ENCODE measurements around the gene DNAJC16. TPM values are rescaled to one million over a fixed set of nuclear protein-coding genes. Genes with fewer than 3 reads are reported as not detected.

DNAJC16 gene
- total RNA-seq, 1 experiment from 2014 or later: 20.7 TPM

- H3K79me1 ChIP-seq (ENCODE audit: insufficient read depth, low read depth, low read length, poor library complexity, severe bottlenecking): no peaks in the 10 kb centered on the region
Measured at GRCh38 chr1:15493869-15494390, 32.7 kb upstream of the DNAJC16 start.

More at GRCh38 chr1:15493869-15494390, 32.7 kb upstream of the DNAJC16 start:
- Histone ChIP-seq H3K27me3 (ENCODE audit: insufficient read depth, low read length) (no peaks in the 10 kb centered on the region), H3K4me2 (ENCODE audit: insufficient read depth, insufficient read length, low read length) (no peak overlapping the region), H2AFZ (ENCODE audit: low read length) (no peak overlapping the region), H3K4me1 (ENCODE audit: insufficient read depth, low read length) (no peaks in the 10 kb centered on the region; the same call in 1 of the 2 replicates), H2BK20ac (ENCODE audit: low read depth, low read length, poor library complexity, severe bottlenecking) (no peak overlapping the region), H4K5ac (ENCODE audit: insufficient read length, low read depth, low read length) (no peak overlapping the region), H3K23ac (ENCODE audit: insufficient read length, low read depth, low read length) (no peak overlapping the region), H2BK15ac (ENCODE audit: low read depth, low read length) (no peak overlapping the region), H3K18ac (ENCODE audit: insufficient read length, low read depth, low read length) (no peak overlapping the region), H2BK120ac (ENCODE audit: low read depth, low read length, poor library complexity, severe bottlenecking) (no peak overlapping the region), H3K9me3 (ENCODE audit: control insufficient read depth, low read depth, low read length) (no peaks in the 10 kb centered on the region), H2AK5ac (ENCODE audit: insufficient read length, low read length) (no peak overlapping the region), H3K23me2 (ENCODE audit: insufficient read length, low read depth, low read length, poor library complexity, severe bottlenecking) (no peaks in the 10 kb centered on the region), H3K14ac (ENCODE audit: insufficient read depth, low read length) (no peak overlapping the region), H3K4ac (ENCODE audit: low read depth, low read length) (no peak overlapping the region), H3K27ac (ENCODE audit: insufficient read length, low read depth, low read length) (no peak overlapping the region), H2BK12ac (ENCODE audit: insufficient read length, low read depth, low read length) (no peak overlapping the region), H3K79me2 (ENCODE audit: insufficient read depth, low read length) (no peaks in the 10 kb centered on the region), H3K9ac (ENCODE audit: extremely low read depth, insufficient read length, low read length) (no peak overlapping the region), H2BK5ac (ENCODE audit: insufficient read length, low read length) (no peak overlapping the region), H3K56ac (ENCODE audit: insufficient read length, low read depth, low read length) (no peak overlapping the region), H4K8ac (replicated peaks; ENCODE audit: insufficient read length, low read depth, low read length) (no peak overlapping the region), H4K20me1 (ENCODE audit: control insufficient read depth, insufficient read depth, insufficient read length) (no peaks in the 10 kb centered on the region), H3T11ph (ENCODE audit: low read length) (no peak overlapping the region), H4K91ac (ENCODE audit: insufficient read length, low read depth, low read length) (no peak overlapping the region)
- Mint-ChIP-seq H3K36me3 (ENCODE audit: insufficient read depth in 1 of 3, low read depth in 3 of 3) (peaks cover 14 to 34% (median 31%) of the 10 kb centered on the region in 3 experiments), H3K9me3 (peaks cover 3% of the 10 kb centered on the region in 2 experiments; a peak in 3 of 5 replicates), H3K27ac (peak overlapping the region in 1 of 3 experiments; percentile 63; a peak in 2 of 7 replicates), H3K4me1 (peaks cover 12% of the 10 kb centered on the region in 2 experiments), H3K27me3 (ENCODE audit: low read depth) (no peaks in the 10 kb centered on the region), H3K4me3 (no peak overlapping the region)
- TF ChIP-seq, protein P1, sequence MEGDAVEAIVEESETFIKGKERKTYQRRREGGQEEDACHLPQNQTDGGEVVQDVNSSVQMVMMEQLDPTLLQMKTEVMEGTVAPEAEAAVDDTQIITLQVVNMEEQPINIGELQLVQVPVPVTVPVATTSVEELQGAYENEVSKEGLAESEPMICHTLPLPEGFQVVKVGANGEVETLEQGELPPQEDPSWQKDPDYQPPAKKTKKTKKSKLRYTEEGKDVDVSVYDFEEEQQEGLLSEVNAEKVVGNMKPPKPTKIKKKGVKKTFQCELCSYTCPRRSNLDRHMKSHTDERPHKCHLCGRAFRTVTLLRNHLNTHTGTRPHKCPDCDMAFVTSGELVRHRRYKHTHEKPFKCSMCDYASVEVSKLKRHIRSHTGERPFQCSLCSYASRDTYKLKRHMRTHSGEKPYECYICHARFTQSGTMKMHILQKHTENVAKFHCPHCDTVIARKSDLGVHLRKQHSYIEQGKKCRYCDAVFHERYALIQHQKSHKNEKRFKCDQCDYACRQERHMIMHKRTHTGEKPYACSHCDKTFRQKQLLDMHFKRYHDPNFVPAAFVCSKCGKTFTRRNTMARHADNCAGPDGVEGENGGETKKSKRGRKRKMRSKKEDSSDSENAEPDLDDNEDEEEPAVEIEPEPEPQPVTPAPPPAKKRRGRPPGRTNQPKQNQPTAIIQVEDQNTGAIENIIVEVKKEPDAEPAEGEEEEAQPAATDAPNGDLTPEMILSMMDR (conservative IDR thresholded peaks at IDR 0.05): no peak
- no CpG with 5 or more reads among the region's 9 CpGs for WGBS (ENCODE audit: extremely low coverage, insufficient read length, low lambda C conversion rate)
- no peak for DNase-seq

Measured in H9 (cell line).